HCT116 (cell line): ENCODE measurements around the gene PNMA6E. TPM values are rescaled to one million over a fixed set of nuclear protein-coding genes. Genes with fewer than 3 reads are reported as not detected.

Source experiments
- ATAC-seq: fragments of 200-7000 bp; cut with Tn5 transposase; 2 replicates; pipeline ENCODE4 v1.9.1; 2020; ENCODE audit warnings: mild to moderate bottlenecking, moderate library complexity
- BruUV-seq: library from RNA; stranded (reverse); fragments of 400-500 nt; replicated peaks from 2 replicates; lab custom pipeline; 2021; lab: Mats Ljungman, UMichigan
- CTCF ChIA-PET: fragments of 300-600 bp; sonication (Branson Sonifier 250); formaldehyde crosslinking; loops from one replicate; lab custom pipeline; 2021; ENCODE audit warnings: antibody characterized with exemption; lab: Charles Lee
- POLR2A ChIA-PET: fragments of 300-600, 350-600 bp; sonication (Branson Sonifier 250); formaldehyde crosslinking; loops from one replicate; lab custom pipeline; 2021; ENCODE audit warnings: antibody characterized with exemption; lab: Charles Lee
- RAD21 ChIA-PET, 2 experiments: fragments of 300-600 bp; sonication (Branson Sonifier 250); formaldehyde crosslinking; loops; one replicate each; lab custom pipeline; 2023; ENCODE audit warnings: low total read pairs in 2 of 2; ENCODE audit not compliant: uncharacterized antibody in 2 of 2, unreplicated experiment in 2 of 2, low non-redundant PET in 1 of 2; lab: Charles Lee
- DNase-seq: peaks from one replicate; pipeline ENCODE4 v3.0.0-alpha.2; 2010; ENCODE audit warnings: low read depth, low spot score
- H2AFZ ChIP-seq: fragments of 200-600 bp; shearing (Covaris generic), sonication (generic); 2 replicates; pipeline ENCODE4 v1.6.1; 2017; ENCODE audit warnings: low read depth, mixed run types, mixed read lengths, antibody characterized with exemption, low read length; ENCODE audit not compliant: poor library complexity, severe bottlenecking
- H3K27ac ChIP-seq: 2 replicates; pipeline ENCODE4 v1.5.1; 2012; ENCODE audit warnings: low read depth, low read length
- H3K27me3 ChIP-seq: fragments of 200-600 bp; sonication (generic); 2 replicates; pipeline ENCODE4 v1.6.1; 2016; ENCODE audit warnings: mixed run types, low read length, mixed read lengths; ENCODE audit not compliant: insufficient read depth
- H3K36me3 ChIP-seq, 2 experiments: fragments of 200-500 bp in 1 of 2; fragments of 200-600 bp in 1 of 2; sonication (Bioruptor generic) in 1 of 2; sonication (generic) in 1 of 2; 2 replicates each; pipeline versions ENCODE4 v1.5.1 to v1.6.1; 2014 to 2016; ENCODE audit warnings: low read length in 2 of 2, inconsistent platforms in 1 of 2, mixed read lengths in 1 of 2, mixed run types in 1 of 2; ENCODE audit not compliant: insufficient read depth in 2 of 2, control insufficient read depth in 1 of 2
- H3K4me1 ChIP-seq, 2 experiments: fragments of 200-600 bp in 1 of 2; sonication (generic) in 1 of 2; 2 replicates each; pipeline versions ENCODE4 v1.5.1 to v1.6.1; 2012 to 2017; ENCODE audit warnings: low read length in 2 of 2, inconsistent platforms in 1 of 2, mild to moderate bottlenecking in 1 of 2, mixed read lengths in 1 of 2, mixed run types in 1 of 2, moderate library complexity in 1 of 2; ENCODE audit not compliant: insufficient read depth in 2 of 2, control insufficient read depth in 1 of 2
- H3K4me2 ChIP-seq: fragments of 200-600 bp; sonication (generic); 2 replicates; pipeline ENCODE4 v1.6.1; 2017; ENCODE audit warnings: mixed run types, low read length, mixed read lengths
- H3K4me3 ChIP-seq, 2 experiments: fragments of 200-600 bp in 1 of 2; sonication (generic) in 1 of 2; replicated peaks in 1 of 2; 2 replicates each; pipeline ENCODE4 v1.5.1; 2011 to 2016; ENCODE audit warnings: low read length in 2 of 2, control low read depth in 1 of 2, low read depth in 1 of 2, mild to moderate bottlenecking in 1 of 2, mixed read lengths in 1 of 2, mixed run types in 1 of 2
- H3K79me2 ChIP-seq: fragments of 200-600 bp; sonication (generic); 2 replicates; pipeline ENCODE4 v1.6.1; 2017; ENCODE audit warnings: mild to moderate bottlenecking, mixed run types, low read length, moderate library complexity, mixed read lengths; ENCODE audit not compliant: insufficient read depth
- H3K9ac ChIP-seq: fragments of 200-600 bp; sonication (generic); 2 replicates; pipeline ENCODE4 v1.6.1; 2016; ENCODE audit warnings: low read length, mixed read lengths
- H3K9me2 ChIP-seq: fragments of 200-600 bp; sonication (generic), shearing (Covaris generic); 2 replicates; pipeline ENCODE4 v1.6.1; 2017; ENCODE audit warnings: mixed run types, mild to moderate bottlenecking, moderate library complexity; ENCODE audit not compliant: insufficient read depth
- H3K9me3 ChIP-seq, 2 experiments: fragments of 200-500 bp in 1 of 2; fragments of 200-600 bp in 1 of 2; sonication (Bioruptor generic) in 1 of 2; sonication (generic) in 1 of 2; 2 replicates each; pipeline ENCODE4 v1.6.1; 2014 to 2017; ENCODE audit warnings: low read length in 2 of 2, mixed read lengths in 2 of 2, inconsistent platforms in 1 of 2, low read depth in 1 of 2, mild to moderate bottlenecking in 1 of 2, mixed run types in 1 of 2, moderate library complexity in 1 of 2; ENCODE audit not compliant: control insufficient read depth in 1 of 2, insufficient read depth in 1 of 2
- H4K20me1 ChIP-seq: fragments of 200-600 bp; sonication (generic), shearing (Covaris generic); 2 replicates; pipeline ENCODE4 v1.6.1; 2017; ENCODE audit warnings: mixed run types, mild to moderate bottlenecking, moderate library complexity; ENCODE audit not compliant: insufficient read depth
- CBX3 ChIP-seq: IDR thresholded peaks from 2 replicates; pipeline ENCODE4 v1.6.1; 2012; ENCODE audit warnings: low read depth
- CEBPB ChIP-seq: IDR thresholded peaks from 2 replicates; pipeline ENCODE4 v1.6.1; 2012; ENCODE audit warnings: low read depth
- CTCF ChIP-seq, 3 experiments: fragments of 200-600 bp in 1 of 3; sonication (generic) in 1 of 3; IDR thresholded peaks in 2 of 3; conservative IDR thresholded peaks in 1 of 3; 2 replicates each; pipeline ENCODE4 v1.5.1; 2012 to 2017; ENCODE audit warnings: low read depth in 2 of 3, low read length in 2 of 3, antibody characterized with exemption in 1 of 3, borderline replicate concordance in 1 of 3, control low read depth in 1 of 3, mild to moderate bottlenecking in 1 of 3, mixed read lengths in 1 of 3, mixed run types in 1 of 3, moderate library complexity in 1 of 3; ENCODE audit not compliant: insufficient read depth in 1 of 3
- EGR1 ChIP-seq: IDR thresholded peaks from 2 replicates; pipeline ENCODE4 v1.6.1; 2012; ENCODE audit warnings: low read depth
- ELF1 ChIP-seq: IDR thresholded peaks from 2 replicates; pipeline ENCODE4 v1.6.1; 2012; ENCODE audit warnings: low read depth, borderline replicate concordance
- EZH2phosphoT487 ChIP-seq: fragments of 200-600 bp; IDR thresholded peaks from 2 replicates; pipeline ENCODE4 v1.6.1; 2018; ENCODE audit warnings: antibody characterized with exemption, borderline replicate concordance
- JUND ChIP-seq: IDR thresholded peaks from 2 replicates; pipeline ENCODE4 v1.6.1; 2012
- POLR2A ChIP-seq: IDR thresholded peaks from 2 replicates; pipeline ENCODE4 v1.7.0; 2011; ENCODE audit warnings: borderline replicate concordance; ENCODE audit not compliant: insufficient read depth, insufficient read length; ENCODE audit errors: extremely low read depth
- RAD21 ChIP-seq: IDR thresholded peaks from 2 replicates; pipeline ENCODE4 v1.6.1; 2012; ENCODE audit warnings: low read depth, mild to moderate bottlenecking
- SIN3A ChIP-seq: IDR thresholded peaks from 2 replicates; pipeline ENCODE4 v1.6.1; 2012; ENCODE audit warnings: low read depth
- SP1 ChIP-seq: IDR thresholded peaks from 2 replicates; pipeline ENCODE4 v1.6.1; 2012; ENCODE audit warnings: low read depth
- SRF ChIP-seq: IDR thresholded peaks from 2 replicates; pipeline ENCODE4 v1.6.1; 2012; ENCODE audit warnings: low read depth
- TCF7L2 ChIP-seq: IDR thresholded peaks from 2 replicates; pipeline ENCODE4 v1.7.0; 2011; ENCODE audit warnings: borderline replicate concordance, inconsistent platforms; ENCODE audit not compliant: insufficient read depth, insufficient read length; ENCODE audit errors: extremely low read depth
- ZFX ChIP-seq: fragments of 450-650 bp; IDR thresholded peaks from 2 replicates; pipeline ENCODE4 v1.6.1; 2017
- intact Hi-C: fragments of 100-400 bp; cut with micrococcal nuclease; formaldehyde crosslinking; loops from 2 replicates; pipeline ENCODE4 v1.10.0; 2022
- total RNA-seq: library from RNA; stranded (reverse); gene quantifications from one replicate; pipeline ENCODE4 v1.2.1, GENCODE V29; 2021; ENCODE audit not compliant: unreplicated experiment
- TF ChIP-seq, protein P1 (sequence below): IDR thresholded peaks from 2 replicates; pipeline ENCODE4 v1.6.1; 2012
- TF ChIP-seq, protein P2 (sequence below): IDR thresholded peaks from 2 replicates; pipeline ENCODE4 v1.6.1; 2012; ENCODE audit warnings: low read depth

PNMA6E gene
- total RNA-seq, 1 experiment from 2014 or later = not detected

DNA sequence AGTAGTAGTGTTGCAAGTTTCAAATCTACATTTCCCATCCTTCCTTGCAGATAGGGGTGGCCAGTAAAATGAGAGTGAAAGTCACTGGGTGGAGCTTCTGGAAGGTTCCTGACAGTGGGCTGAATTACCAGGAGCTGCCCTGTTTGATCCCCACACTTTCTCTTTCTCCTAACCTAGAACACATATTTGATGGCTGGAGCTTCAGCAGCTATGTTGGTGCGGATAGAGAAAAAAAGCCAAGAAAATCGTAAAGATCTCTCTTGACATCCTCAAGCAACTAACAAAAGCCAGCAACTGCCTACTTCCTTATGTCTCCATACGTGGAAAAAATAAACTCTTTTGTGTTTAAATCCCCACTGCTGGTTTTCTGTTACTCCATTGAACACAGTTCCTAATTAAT, 35.0 kb downstream of the PNMA6E start:
- no peak overlapping the region for H3K4me2 ChIP-seq
- H3K79me2 ChIP-seq = no peaks in the 10 kb centered on the region
- ChIA-PET RAD21 (no interaction called here), CTCF (no interaction called here), POLR2A (no interaction called here)
- no peak overlapping the region for H3K27ac ChIP-seq
- no peak overlapping the region for H3K4me3 ChIP-seq
- H3K9ac ChIP-seq = no peak overlapping the region
- no peaks in the 10 kb centered on the region for H3K36me3 ChIP-seq
- no peaks in the 10 kb centered on the region for H3K9me2 ChIP-seq
- no peak overlapping the region for H2AFZ ChIP-seq
- ATAC-seq (no peak), DNase-seq (no peak)
- TF ChIP-seq JUND = no peak
- no peak for TF ChIP-seq CEBPB
- TF ChIP-seq, protein P1, sequence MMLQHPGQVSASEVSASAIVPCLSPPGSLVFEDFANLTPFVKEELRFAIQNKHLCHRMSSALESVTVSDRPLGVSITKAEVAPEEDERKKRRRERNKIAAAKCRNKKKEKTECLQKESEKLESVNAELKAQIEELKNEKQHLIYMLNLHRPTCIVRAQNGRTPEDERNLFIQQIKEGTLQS = no peak
- TF ChIP-seq CBX3 = no peak
- TF ChIP-seq SRF = no peak
- TF ChIP-seq SIN3A = no peak
- no peak for TF ChIP-seq RAD21
- TF ChIP-seq, protein P2, sequence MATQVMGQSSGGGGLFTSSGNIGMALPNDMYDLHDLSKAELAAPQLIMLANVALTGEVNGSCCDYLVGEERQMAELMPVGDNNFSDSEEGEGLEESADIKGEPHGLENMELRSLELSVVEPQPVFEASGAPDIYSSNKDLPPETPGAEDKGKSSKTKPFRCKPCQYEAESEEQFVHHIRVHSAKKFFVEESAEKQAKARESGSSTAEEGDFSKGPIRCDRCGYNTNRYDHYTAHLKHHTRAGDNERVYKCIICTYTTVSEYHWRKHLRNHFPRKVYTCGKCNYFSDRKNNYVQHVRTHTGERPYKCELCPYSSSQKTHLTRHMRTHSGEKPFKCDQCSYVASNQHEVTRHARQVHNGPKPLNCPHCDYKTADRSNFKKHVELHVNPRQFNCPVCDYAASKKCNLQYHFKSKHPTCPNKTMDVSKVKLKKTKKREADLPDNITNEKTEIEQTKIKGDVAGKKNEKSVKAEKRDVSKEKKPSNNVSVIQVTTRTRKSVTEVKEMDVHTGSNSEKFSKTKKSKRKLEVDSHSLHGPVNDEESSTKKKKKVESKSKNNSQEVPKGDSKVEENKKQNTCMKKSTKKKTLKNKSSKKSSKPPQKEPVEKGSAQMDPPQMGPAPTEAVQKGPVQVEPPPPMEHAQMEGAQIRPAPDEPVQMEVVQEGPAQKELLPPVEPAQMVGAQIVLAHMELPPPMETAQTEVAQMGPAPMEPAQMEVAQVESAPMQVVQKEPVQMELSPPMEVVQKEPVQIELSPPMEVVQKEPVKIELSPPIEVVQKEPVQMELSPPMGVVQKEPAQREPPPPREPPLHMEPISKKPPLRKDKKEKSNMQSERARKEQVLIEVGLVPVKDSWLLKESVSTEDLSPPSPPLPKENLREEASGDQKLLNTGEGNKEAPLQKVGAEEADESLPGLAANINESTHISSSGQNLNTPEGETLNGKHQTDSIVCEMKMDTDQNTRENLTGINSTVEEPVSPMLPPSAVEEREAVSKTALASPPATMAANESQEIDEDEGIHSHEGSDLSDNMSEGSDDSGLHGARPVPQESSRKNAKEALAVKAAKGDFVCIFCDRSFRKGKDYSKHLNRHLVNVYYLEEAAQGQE = no peak
- TF ChIP-seq EZH2phosphoT487 = no peak
- TF ChIP-seq CTCF (IDR thresholded peaks at IDR 0.05 in 2 of 3, conservative IDR thresholded peaks at IDR 0.05 in 1 of 3; ENCODE audit: borderline replicate concordance in 1 of 3, insufficient read depth in 1 of 3, low read depth in 2 of 3, low read length in 2 of 3) = no peak
- no peak for TF ChIP-seq ELF1
- no peak for TF ChIP-seq TCF7L2
- TF ChIP-seq EGR1 = no peak
- TF ChIP-seq ZFX = no peak
- TF ChIP-seq SP1 = no peak
- no peak for TF ChIP-seq POLR2A
- no peaks in the 10 kb centered on the region for H3K9me3 ChIP-seq
- H3K4me1 ChIP-seq = no peaks in the 10 kb centered on the region
- H4K20me1 ChIP-seq = no peaks in the 10 kb centered on the region
- intact Hi-C loops = no loop called here
- BruUV-seq = no TSS peak
- peaks cover 4% of the 10 kb centered on the region; the same call in 1 of the 2 replicates for H3K27me3 ChIP-seq
